Measurements from ENCODE around the gene SLC49A3.
"Not testable (repeated sequence)": the region's sequence is repeated elsewhere in the genome, so short reads cannot be mapped to it uniquely, and the experiment has no call there.

The SLC49A3 gene

DNA sequence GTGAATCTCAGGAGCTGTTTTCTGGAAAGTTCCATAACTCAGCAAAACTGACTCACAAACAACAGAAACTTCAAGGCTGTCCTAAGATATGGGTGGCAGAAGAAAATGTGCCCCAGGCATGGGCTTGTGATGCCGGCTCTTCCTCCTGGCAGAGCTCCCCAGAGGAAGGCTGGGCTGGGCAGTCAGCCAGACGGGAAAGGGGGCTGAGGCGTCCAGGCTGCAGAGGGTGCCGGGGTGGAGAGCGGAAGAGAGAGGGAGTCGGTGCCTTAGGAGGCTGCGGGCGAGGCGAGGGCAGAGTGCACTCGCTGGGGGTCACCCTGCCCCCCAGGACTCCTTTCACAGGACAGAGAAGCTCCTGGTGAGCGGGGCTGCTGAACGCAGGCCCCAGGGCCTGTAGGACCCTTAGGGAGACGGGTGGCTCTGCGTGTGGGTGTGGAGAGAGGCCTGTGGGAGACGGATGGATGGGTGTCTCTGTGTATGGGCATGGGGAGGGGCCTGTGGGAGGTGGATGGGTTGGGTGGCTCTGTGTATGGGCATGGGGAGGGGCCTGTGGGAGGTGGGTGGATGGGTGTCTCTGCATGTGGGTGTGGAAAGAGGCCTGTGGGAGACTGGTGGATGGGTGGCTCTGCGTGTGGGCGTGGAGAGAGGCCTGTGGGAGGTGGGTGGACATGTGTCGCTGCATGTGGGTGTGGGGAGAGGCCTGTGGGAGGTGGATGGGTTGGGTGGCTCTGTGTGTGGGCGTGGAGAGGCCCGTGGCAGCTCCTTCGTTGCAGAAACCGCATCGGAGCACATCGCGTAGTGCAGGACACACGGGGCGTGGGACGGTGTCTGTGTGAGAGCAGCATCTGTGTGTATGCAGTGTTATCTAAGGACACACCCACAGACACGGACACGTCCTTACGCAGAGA lies 32.6 kb upstream of the SLC49A3 start:
- no peak for DNase-seq

DNA sequence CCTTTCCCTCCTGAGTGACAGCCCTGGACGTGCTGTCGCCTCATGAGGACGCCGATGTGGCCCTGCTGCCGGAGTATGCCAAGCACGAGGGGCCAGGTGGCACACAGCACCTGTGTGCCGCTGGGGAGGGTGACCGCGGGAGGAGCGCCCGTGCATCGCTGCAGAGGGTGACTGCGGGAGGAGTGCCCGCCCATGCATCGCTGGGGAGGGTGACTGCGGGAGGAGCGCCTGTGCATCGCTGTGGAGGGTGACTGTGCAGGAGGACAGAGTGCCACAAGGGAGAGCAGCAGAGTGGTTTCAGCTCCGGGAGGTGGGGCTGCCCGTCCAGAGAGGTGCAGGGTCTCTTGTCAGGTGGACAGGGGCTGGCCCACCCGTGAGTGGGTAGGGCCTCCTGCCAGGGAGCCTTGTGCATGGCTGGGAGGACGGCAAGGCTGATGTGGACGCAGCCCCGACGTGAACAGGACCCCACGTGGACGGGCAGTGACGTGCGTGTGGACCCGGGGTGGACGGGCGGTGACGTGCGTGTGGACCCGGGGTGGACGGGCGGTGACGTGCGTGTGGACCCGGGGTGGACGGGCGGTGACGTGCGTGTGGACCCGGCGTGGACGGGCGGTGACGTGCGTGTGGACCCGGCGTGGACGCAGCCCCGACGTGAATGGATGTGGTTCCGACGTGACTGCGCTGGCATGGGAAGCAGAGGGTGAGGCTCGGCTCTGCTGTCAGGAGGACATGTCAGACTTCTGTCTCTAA lies 31.3 kb upstream of the SLC49A3 start:
- DNase-seq = no peak

DNA sequence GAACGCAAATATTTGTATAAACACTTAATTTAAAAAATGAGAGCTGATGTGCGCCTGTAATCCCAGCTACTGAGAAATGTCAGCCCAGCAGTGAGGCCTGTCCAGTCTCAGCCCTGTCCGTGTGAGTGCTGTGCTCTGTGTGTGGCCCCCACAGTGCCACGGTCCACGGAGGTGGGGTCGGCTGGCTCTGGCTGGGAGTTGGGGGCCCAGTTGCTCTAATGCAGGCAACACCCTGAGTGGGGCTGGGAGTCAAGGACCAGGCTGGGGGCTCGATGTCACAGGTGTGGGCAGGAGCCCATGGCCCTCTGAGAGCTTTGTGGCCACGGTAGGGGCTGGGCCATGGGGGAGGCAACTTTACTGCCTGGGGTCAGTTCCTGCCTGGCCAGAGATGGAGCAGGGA lies 29.5 kb upstream of the SLC49A3 start:
- no peak for DNase-seq

DNA sequence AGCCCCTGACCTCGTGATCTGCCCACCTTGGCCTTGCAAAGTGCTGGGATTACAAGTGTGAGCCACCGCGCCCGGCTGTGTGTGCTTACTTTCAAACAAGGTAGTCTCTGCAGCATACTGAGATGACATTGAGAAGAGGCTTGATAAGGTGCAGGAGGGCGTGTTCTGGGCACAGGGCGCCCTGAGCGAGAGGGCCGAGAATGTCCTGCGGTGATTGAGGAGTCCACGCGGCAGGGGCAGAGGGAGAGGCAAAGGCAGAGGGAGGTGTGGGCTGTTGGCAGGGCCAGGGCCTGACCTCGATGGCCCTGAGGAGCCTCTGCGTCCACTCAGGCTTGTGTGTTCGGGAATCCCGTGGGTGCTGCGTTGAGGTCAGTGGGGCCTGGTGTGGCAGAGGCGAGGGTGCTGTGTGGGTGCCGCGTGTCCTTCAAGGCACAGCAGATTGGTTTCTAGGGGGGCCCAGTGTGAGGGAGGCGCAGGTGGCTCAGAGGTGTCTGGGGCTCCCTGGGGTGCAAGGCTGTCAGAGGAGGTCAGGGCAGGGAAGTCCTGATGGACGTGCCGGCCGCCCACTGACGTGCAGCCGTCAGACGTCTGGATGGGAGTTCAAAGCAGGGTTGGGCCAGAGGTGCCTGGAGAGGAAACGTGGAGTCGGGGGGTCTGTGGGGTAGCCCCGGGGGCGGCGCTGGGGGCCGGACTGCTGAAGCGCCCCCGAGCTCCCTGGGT lies 28.8 kb upstream of the SLC49A3 start:
- no peak for DNase-seq

DNA sequence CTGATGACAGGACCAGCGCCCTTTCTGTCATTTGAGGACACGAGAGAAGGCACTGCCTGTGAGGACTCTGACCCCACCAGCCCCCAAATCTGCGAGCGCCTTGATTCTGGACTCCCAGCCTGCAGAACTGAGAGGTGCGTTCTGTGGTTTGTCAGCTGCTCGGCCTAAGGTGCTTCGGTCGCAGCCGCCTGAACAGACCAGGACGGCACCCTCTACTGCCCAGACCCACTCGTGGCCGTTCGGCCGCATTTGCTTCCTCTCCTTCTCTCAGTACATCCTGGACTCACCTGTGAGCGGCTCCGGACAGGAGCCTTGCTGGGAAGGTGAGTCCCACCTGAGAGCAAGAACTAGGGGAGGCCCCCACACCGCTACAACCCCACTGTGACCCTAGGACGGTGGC lies 25.1 kb upstream of the SLC49A3 start:
- no peak for DNase-seq

DNA sequence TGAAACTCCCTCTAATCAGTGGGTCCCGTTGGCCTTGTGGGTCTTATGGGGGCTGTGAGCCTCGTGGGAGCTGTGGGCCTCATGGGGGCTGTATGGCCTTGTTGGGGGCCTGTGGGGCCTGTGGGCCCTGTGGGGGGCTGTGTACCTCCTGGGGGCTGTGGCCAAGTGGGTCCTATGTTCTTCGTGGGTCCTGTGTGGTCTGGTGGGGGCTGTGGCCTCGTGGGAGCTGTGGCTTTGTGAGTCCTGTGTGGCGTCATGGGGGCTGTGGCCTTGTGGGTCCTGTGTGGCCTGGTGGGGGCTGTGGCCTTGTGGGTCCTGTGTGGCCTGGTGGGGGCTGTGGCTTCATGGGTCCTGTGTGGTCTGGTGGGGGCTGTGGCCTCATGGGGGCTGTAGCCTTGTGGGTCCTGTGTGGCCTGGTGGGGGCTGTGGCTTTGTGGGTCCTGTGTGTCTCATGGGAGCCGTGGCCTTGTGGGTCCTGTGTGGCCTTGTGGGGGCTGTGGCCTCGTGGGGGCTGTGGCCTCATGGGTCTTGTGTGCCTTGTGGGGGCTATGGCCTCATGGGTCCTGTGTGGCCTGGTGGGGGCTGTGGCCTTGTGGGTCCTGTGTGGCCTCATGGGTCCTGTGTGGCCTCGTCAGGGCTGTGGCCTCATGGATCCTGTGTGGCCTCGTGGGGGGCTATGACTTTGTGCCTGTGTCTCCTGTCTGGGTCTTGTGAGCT lies 24.1 kb upstream of the SLC49A3 start:
- DNase-seq = no peak

DNA sequence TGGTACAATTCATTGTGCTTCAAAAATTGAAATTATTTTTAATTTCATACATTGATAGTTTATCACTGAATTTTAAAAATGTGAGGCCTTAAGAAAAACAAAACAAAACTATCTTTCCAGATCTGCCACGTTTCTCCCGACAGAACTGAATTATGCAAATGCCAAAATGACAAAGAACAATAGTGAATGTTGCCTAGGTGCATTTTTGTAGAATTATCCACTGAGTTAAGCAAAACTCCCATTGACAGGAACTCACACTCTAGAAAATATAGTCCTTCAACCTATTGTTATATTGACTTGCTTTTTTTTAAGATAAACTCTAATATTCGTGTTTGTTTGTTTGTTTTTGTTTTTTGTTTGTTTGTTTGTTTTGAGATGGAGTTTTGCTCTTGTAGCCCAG lies 23.1 kb upstream of the SLC49A3 start:
- no peak for DNase-seq

DNA sequence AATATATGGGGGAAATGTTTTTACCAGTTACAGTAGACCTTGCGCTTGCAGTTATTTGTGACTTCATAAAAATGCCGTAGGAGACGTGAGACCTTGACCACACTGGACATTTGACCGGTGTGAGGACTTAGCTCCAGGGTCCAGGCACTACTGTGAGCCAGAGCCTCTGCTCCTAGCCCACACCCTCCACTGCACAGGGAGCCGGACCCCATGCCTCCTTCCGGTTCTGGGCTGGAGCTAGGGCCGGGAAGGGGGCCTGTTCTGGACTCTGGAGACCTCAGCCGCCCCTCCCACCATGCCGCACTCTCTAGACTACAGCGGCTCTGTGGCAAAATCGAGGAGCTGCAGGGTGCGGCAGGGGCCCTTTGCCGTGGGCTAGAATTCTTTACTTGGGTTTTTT lies 22.0 kb upstream of the SLC49A3 start:
- no peak for DNase-seq

DNA sequence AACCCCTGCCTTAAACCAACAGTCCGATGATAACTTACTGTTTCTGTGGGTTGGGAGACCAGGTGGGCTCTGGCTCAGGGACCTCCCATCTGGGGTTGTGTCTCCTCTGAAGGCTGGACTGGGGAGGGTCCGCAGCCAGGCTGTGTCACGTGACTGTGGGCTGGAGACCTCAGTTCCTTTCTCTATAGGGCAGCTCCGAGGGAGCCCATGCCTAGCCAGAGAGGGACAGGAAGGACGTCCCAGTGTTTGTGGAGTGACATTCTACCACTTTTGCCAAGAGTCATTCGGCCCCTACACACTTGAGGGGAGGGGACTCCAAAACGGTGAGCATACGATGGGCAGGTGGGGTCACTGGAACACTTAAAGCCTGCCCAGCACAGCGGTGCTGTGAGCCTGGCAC lies 21.2 kb upstream of the SLC49A3 start:
- DNase-seq = no peak

DNA sequence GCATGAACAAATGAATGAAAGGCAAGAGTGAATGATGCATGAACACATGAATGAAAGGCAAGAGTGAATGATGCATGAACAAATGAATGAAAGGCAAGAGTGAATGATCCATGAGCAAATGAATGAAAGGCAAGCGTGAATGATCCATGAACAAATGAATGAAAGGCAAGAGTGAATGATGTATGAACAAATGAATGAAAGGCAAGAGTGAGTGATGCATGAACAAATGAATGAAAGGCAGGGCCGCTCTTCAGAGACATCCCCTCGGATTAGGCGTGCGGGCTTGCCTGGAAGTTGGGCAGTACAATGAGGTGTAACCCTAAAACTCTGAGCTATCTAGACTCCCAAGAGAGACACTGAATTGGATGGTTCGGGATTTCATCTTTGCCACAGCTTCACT lies 20.4 kb upstream of the SLC49A3 start:
- no peak for DNase-seq

DNA sequence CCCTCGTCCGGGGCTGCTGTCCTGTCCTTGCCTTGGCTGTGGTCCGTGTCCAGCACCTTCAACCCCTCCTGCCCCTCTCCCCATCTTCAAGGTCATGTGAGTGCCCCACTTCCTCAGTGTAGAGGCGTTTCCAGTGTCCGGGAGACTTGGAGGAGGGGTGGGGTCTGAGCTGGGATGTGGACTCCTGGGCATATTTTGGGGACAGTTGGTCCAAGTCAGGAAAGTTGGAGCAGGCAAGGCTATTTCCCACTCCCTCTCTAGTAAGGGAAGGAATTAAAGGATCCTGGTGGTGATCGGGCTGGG lies 19.6 kb upstream of the SLC49A3 start:
- no peak for DNase-seq

DNA sequence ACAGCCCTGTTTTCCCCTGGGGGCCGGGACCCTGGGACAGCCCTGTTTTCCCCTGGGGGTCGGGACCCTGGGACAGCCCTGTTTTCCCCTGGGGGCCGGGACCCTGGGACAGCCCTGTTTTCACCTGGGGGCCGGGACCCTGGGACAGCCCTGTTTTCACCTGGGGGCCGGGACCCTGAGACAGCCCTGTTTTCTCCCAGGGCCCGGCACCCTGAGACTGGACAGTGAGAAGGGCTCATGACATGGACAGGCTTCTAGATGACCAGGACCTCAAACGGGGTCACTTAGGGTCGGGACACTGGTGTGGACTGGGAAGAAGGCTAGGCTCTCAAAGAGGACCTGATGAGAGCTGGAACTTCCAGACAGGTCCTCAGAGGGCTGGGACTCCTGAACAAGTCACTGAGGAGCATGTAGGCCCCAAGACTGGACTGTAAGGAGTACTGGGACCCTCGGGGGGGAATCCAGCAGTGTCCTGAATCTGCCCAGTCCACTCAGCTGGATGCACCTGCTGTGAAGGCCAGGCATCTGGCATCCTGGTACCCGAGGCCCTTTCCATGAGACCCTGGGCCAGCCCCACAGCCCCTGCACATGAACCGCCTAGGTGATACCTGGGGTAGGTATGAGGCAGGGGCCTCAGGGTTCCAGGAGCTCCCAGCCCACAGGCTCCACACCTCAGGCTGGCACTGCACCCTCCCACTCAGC lies 19.1 kb upstream of the SLC49A3 start:
- DNase-seq = no peak

DNA sequence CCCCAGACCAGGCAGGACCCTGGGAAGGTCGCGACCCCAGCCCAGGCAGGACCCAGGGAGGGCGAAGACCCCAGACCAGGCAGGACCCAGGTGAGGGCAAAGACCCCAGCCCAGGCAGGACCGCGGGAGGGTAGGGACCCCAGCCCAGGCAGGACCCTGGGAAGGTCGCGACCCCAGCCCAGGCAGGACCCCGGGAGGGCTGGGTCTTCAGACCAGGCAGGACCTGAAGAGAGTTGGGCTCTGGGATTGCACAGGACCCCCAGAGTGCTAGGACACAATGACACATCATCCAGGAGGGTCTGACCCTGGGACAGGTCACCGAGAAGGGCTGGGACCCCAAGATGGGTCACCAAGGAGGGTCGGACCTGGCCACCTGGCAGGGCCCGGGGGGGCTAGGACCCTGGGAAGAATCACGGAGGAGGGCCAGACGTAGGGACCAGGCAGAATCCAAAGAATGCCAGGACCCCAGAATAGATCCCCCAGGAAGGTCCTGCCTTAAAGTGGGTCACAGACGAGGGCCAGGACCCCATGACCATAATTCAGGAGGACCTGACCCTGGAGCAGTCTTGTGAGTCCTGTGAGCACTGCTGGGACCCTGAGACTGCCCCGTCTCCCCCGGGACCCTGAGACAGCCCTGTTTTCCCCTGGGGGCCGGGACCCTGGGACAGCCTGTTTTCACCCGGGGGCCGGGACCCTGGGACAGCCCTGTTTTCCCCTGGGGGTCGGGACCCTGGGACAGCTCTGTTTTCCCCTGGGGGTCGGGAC lies 18.1 kb upstream of the SLC49A3 start:
- no peak for DNase-seq

DNA sequence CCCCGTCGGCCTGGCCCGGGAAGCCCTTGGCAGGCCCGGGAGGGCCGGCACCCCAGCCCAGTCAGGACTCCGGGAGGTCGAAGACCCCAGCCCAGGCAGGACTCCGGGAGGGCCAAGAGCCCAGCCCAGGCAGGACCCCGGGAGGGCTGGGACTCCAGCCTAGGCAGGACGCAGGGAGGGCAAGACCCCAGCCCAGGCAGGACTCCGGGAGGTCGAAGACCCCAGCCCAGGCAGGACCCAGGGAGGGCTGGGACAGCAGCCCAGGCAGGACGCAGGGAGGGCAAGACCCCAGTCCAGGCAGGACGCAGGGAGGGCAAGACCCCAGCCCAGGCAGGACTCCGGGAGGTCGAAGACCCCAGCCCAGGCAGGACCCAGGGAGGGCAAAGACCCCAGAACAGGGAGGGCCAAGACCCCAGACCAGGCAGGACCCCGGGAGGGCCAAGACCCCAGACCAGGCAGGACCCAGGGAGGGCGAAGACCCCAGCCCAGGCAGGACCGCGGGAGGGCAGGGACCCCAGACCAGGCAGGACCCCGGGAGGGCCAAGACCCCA lies 17.2 kb upstream of the SLC49A3 start:
- DNase-seq = not testable (repeated sequence)

DNA sequence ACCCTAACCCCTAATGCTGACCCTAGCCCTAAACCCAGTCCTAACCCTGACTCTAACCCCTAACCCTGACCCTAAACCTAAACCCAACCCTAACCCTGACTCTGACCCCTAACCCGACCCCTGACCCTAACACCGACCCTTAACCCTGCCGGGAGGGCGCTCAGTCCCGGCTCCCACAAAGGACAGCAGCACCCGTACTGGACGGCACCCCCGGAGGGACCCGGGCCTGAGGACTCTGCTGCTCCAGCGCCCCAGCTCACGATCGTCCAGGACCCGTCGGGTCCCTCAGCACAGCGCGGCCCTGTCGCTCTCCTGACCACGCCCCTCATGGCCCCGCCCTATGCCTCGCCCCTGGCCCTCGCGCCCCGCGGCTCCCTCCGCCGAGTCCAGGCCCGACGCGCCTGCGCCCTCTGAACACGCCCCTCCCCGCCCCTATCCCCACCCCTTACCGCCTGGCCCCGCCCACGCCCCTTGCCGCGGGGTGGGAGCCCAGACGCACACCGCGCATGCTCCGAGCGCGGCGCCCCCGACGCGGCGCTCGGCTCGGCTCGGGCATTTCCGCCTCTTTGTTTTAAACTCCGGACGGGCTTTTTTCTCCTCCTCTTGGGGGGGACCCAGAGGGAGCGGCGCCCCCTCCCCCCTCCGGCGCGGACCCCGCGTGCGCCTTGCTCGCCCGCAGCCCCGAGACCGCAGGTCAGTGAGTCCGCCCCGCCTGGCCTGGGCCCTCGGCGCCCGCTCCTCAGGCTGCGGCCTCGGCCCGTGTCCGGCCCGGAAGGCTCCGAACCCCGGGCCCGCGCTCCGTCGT lies 16.5 kb upstream of the SLC49A3 start, which contains the start of gene PCGF3:
PCGF3 (plus strand) TSS at position 555 of the 805 bp plus-strand sequence. CDS start 27,849 bp downstream, outside the sequence.
- peak; percentile 98 to 99 for DNase-seq

DNA sequence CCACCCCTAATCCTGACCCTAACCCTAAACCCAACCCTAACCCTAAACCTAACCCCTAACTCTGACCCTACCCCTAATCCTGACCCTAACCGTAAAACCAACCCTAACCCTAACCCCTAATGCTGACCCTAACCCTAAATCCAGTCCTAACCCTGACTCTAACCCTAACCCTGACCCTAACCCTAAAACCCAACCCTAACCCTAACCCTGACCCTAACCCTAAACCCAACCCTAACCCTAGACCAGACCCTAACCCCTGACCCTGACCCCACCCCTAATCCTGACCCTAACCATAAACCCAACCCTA lies 16.0 kb upstream of the SLC49A3 start:
- no peak for DNase-seq

DNA sequence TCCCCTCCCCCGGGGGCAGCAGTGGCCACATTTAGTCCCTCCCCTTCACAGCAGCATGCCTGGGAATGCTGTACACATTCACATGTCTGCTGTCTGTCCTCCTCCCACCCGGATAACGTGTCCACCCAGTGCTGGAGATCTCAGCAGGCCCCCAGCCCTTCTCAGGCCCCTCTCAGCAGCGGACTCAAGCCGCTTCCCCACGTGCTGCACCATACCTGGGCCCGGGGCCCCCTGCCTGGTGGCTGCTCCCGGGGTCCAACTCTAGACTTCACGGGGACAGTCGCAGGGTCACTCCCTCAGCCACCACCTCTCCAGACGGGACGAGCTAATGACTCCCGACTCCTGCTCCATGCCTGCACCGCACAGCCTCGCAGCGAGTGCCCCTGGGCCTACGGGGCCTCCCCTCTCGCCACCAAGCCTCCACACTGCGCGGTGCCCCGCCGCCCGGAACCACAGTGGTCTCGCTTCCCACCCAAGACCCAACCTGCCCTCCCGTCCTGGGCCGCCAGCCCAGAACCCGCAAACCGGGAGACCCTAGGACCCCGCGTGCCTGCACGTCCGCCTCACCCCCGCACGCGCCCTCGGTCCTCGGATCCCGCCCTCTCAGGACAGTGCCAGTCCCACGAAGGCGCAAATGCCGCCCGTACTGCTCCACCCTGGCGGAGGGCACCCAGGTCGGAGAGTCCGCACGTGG lies 15.4 kb upstream of the SLC49A3 start:
- no peak for DNase-seq

DNA sequence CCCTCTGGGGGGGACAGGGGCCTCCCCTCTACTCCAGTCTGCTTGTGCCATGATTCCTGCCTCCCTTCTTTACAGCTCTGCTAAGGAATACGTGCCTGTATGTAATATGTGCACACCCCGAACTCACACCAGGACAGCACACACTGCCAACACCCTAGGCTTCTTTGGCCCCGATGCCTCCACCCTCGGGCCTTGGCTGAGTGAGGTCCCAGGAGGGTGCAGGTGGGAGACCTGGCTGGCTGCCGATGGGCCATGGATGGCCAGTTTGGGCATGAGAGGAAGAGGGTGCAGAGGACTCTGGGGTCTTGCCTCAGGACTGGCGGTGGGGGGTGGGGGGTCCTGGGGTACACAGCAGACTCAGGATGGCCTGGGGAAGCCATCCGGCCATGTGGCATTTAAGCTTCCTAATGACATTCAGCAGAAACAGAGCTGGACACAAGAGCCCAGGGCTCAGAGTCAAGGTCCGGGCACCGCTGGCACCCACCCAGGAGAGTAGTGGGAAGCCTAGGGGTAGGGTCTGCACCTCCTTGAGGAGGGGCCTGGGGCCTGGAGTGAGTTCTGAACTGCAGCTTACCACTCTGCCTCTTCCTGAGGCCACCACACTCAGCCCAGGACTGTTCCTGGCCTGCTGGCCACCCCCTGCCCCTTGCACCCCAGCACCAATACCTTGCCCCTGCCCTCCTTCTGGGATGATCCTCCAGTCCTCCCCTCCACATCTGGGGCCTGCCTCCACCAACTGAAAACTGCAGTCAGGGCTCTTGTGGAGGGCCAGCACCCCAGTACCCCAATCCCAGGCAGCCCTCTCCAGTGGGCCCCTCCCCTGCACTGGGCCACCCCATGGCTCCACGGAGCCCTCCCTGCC lies 14.6 kb upstream of the SLC49A3 start:
- no peak for DNase-seq

DNA sequence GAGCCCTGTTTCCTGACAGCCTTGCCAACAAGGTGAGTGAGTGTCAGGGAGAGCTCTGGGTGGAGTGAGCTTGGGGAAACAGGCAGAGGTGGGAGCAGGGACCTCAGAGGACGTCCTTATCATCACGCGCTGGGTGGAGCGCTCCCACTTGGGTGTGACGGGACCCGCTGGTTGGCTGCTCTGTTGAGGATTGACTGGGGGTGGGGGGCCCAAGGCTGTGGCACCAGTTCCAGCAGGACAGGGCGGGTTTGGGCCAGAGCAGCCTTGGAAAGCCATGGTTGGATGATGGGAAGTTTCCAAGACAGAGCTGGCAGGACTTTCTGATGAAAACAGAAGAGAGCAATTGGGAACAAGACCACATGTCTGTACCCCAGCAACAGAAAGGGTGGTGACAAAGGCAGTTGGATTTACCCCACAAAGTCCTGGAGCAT lies 13.7 kb upstream of the SLC49A3 start:
- no peak for DNase-seq
